Measurements from ENCODE around the gene GPR62.

The GPR62 gene

DNA sequence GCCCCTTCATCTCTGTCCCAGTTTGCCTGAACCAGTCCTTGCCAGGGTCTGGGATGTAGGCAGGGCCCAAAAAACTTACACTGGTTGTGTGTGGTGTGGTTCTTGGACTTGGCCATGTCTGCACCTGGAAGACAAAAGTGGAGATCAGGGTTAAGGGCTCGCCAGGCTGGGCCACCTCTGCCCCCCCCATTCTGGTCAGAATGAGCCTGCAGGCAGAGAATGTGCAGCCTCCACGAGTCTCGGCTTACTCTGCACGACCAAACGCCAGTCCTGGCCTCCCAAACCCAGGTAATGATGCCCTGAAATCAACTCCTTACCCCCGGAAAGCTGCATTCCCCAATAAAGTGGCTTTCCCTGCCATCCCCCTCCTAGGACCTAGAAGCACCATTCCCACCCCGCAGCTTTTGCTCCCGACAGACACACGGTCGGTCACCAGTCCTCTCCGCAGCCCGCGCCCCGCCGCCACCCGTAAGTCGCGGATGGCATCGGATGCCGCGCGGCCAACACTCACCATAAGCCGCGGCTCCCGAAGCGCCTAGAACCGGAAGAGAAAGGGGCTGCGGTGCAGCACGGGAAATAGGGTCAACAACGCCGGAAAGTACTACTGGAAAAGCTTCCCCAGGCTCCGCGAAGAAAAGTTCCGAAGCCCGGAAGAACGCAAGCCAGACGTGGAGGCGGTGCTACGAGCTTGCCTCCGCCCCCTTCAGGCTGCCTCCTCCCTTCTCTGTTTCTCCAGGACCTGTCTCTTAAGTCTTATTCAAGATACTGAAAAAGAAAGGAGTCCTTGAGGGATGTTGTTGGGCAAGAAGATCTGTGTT, 40.4 kb downstream of the GPR62 start, which contains the start of gene RPL29:
Gene RPL29 (minus strand): TSS at position 550 of the 818 bp plus-strand sequence. CDS start 434 bp downstream, at position 116.
- DNase-seq, result peak; percentile 98

DNA sequence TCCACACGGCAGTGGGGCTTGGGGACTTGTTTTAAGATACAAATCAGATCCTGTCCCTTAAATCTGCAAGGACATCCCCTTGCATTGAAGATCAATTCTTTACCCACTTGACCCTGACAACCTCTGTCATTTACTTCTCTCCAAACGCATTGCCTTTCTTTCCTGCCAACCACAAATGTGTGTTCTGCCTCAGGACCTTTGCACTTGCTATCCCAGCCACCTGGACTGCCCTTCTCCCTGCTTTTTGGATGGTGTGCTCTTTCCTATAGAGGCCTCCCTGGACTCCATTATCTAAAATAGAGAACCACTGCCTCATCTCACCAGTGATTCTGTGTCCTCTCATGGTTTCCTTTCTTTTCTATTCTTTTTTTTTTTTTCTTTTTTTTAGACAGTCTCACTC, 42.0 kb downstream of the GPR62 start:
- DNase-seq, result no peak

DNA sequence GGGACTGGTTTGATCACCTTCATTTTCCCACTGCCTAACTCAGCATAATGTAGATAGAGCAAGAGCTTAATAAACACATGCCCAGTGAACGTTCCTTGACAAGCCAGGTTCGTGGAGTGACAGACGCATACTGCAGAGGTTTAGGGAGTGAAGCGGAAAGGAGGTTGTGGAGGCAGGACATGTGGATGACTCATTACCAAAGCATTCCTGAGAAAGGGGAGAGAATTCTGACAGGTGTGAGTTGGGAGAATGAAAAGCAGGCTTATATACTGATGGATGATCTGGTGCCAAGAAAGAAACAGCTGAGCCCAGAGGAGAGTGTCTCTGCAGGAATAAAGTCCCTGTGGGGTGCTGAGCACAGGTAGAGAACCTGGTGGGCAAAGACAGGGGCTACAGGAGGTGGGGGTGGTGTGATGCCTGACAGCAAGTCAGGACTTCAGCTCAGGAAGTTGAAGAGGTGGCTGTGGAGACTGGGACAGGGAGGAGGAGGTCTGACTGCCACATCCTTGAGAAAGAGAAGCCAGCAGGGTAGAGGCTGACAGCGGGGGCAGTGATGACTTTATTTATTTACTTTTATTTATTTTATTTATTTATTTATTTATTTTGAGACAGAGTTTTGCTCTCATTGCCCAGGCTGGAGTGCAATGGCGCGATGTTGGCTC, 42.9 kb downstream of the GPR62 start:
- DNase-seq, result peak; percentile 23

DNA sequence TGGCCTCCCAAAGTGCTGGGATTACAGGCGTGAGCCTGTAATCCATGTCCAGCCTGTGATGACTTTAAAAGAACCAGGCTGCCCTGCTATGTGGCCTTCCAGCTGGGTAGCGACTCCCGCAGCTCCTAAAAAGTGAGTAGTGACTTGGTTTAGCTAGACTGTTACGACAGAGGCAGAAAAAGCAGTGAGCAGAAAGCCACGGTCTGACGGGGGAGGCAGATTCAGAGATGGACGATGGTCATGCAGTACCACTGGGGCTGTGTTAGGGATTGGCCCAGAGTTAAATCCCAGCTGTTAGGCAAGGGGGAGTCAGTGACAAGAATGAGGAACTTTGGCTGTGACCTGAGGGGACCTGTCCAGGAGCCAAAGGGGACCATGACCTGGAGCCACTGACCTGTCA, 43.6 kb downstream of the GPR62 start:
- DNase-seq, result no peak

DNA sequence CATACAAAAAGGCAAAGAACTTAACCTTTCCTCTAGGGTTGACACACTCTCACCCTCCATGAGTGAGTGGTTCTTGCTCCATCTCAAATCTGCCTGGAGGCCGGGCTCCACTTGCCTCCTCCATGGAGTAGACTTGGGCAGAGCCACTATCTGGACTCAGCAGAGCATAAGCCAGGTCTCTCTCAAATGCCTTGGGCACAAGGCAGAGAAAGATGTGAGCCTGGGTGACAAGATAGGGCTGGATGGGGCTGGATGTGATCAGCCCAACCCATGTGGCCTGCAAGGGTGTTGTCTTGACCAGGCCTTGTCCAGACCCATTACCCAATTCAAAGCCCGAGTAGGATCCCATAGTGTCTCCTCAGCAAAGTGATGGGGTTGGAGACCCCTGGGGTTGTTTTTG, 44.7 kb downstream of the GPR62 start:
- no peak for DNase-seq

DNA sequence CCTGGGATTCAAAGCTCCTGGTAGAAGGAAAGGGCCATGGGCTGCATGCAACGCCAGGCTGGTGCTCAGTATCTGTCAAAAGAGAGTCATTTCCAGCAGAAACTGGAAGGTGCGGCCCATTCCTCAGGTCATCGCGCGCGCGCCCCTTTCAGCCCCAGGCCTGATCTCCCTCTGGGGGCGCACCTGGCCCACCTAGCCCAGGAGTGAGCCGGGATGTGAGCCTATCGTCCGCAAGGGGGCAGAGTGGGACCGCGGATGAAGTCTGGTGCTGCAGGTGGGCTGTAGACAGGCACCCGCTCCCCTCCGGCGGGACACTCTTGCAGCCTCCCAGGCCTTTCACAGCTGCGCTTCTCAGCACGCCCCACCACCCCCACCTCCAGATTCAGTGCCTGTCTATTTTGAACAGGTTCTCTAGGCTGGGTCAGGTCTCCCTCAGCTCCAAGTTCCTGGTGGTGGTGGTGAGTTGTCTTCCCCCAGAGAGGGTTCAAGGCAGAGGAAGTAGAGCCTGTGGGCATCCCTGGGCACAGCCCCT, 46.3 kb downstream of the GPR62 start:
- peak; percentile 95 for DNase-seq

DNA sequence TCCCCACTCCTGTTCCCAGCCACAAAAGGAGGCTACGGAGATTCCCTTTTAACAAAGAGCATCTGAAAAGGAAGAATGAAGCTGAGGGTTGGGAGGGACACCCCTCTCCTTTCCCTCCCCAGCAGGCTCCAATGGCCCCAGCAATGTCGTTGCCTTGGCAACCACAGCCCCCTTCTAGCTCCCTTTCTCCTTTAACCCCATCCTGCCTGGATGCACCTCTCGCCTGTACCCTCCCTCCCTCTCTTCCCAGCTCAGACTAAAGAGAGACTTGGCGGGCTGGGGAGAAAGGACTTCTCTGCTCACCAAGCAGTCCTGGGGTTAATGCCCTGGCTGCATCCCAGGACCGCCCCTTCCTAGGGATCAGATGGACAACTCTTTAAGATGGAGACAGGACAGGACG, 47.6 kb downstream of the GPR62 start:
- no peak for DNase-seq

DNA sequence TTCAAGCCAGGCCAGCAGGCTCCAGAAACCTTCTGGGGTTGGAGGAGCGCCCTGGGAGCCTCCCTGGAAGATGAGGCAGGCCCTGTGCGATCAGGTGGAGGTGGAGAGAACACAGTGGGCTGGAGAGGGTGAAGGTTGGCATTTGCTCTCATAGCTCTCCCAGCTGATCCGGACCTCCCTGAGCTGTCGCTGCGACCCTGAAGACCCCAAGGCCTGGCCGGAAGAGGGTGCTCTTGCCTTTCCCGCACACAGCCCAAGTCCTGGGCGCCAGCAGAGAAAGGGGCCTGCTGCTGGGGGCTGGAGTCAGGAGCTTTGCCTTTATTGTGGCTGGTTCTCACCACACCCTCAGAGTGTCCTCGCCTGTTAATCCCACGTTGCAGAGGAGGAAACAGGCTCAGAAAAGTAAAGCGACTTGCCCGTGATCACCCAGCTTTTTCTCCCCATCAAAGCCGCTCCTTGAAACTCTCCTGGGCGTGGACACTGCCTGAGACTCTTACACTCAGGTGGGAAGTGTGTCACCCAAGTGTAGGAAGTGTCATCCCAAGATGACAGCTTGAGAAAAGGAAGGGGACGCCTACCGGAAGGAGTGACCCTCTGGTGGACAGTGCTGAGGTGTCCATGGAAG, 49.1 kb downstream of the GPR62 start:
- DNase-seq, result peak; percentile 90

DNA sequence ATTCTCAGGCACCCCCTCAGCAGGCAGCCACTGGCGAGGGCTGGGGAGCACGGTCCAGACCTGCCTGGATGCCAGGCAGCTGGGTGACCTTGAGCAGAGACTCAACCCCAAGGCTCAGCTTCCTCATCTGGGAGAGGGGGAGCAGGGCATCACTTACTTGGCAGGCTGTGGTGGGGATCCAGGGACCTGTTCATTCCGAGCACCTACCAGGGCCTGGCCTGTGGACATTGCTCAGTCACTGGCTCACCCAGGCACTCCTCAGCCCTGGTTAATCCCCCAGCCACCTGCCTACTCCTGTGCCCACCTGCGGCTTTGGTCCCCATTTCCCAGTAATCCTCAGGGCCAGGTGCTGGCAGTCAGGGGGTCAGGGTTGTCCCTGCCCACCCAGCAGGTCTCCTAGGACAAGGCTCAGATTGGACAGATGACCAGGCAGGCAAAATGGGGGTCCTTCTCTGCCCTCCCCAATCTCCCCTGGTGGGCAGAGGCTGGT, 49.8 kb downstream of the GPR62 start:
- no peak for DNase-seq

DNA sequence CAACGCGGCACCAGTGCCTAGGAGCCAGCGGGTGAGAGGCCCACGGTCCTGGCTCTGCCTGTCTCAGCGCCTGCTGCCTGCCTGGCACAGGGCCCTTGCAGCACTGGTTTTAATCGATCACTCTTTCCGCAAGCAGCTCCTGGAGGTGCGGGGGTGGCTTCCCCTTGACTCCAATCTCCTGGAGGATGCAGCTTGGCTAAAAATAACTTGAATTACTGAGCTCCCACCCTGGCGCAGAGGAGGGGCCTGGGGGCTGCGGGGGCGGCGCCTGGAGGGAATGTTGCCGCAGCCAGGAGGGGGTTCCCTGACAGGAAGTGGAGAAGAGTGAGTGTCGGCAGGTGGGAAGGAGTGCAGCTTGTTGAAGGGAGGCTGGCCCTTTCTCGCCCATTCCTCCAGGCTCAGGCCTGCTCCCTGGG, 50.4 kb downstream of the GPR62 start:
- peak; percentile 56 for DNase-seq

DNA sequence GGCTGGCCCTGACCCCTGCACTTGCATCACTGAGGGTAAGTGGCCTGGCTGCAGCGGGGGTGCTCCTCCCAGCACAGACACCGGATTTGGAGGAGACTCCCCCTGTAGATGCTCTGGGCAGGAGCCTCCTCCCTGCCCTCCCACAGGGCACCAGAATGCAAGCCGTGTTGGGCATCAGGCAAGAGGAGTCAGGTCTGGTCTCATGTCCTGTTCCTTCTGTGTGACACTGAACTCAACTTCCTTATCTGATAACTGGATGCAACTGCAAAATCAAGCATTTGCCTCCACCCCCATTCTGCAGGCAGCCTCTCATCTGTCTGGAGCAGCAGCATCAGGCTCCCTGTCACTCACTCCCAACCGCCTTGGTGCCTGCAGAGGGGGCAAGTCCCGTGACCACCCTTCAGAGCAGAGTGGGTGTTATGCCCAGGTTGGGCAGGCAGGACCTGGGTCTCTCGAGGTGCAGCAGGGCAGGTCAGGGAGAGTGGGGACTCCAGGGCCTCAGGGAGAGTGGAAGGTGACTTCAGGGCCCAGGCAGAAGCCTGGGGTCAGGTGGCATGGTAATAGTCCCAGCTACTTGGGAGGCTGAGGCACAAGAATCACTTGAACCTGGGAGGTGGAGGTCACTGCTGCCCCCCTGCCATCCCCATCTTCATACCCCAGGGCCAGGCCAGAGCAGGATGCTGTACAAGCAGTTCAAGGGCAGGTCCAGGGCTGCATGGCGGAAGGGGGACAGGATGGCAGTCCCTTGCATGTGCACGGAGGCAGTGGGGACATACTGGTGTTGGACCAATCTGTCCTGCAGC, 51.0 kb downstream of the GPR62 start:
- no peak for DNase-seq

DNA sequence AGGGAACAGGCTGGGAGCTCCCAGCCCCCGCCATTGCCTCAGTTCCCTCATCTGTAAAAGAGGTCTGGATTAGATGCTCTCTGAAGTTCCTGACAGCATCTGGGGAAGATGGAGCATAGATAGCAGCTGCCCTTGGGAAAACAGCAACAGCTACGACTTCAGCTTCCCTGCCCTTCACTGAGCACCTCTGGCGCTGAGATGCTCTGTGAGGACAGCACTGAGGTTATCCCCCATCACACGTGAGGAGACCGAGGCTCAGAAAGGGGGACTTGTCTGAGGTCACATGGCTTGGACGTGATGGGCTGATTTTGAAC, 51.6 kb downstream of the GPR62 start:
- no peak for DNase-seq
